ENCODE results near the gene CYP4A22.
"Not testable (repeated sequence)": the region's sequence is repeated elsewhere in the genome, so short reads cannot be mapped to it uniquely, and the experiment has no call there.

DNA sequence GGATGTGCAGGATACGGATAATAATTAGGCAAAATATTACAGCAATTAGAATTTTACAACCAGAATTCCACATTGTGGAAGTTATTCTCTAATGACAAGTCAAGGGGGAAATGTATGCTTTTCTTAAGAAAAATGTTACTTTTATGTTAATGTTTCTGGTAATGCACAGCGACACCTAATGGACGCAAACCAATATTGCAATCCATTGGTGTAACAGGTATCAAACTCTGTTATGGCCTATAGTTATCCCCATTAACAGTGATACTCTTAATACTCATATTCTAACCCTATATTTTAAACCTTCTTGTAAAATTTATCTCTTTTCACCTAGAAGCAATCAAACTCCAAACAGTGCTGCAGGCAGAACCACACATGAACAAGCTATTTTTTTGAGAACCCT is 47.9 kb upstream of the CYP4A22 start:
- TF ChIP-seq, protein P1, sequence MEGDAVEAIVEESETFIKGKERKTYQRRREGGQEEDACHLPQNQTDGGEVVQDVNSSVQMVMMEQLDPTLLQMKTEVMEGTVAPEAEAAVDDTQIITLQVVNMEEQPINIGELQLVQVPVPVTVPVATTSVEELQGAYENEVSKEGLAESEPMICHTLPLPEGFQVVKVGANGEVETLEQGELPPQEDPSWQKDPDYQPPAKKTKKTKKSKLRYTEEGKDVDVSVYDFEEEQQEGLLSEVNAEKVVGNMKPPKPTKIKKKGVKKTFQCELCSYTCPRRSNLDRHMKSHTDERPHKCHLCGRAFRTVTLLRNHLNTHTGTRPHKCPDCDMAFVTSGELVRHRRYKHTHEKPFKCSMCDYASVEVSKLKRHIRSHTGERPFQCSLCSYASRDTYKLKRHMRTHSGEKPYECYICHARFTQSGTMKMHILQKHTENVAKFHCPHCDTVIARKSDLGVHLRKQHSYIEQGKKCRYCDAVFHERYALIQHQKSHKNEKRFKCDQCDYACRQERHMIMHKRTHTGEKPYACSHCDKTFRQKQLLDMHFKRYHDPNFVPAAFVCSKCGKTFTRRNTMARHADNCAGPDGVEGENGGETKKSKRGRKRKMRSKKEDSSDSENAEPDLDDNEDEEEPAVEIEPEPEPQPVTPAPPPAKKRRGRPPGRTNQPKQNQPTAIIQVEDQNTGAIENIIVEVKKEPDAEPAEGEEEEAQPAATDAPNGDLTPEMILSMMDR (IDR thresholded peaks at IDR 0.05) = peak; percentile 18 to 66 (median 54)
- not testable (repeated sequence) for TF ChIP-seq POLR2A (IDR thresholded peaks at IDR 0.05)

All from esophagus squamous epithelium (tissue), 4 donors.